HG03097 (cell line): ENCODE measurements around the gene BMPR1A.
"Not testable (repeated sequence)": the region's sequence is repeated elsewhere in the genome, so short reads cannot be mapped to it uniquely, and the experiment has no call there.

Source experiments
- ATAC-seq: cut with Tn5 transposase; IDR thresholded peaks from one replicate; pipeline ENCODE4 v1.9.1; 2021; ENCODE audit not compliant: unreplicated experiment, low FRiP score

The BMPR1A gene

DNA sequence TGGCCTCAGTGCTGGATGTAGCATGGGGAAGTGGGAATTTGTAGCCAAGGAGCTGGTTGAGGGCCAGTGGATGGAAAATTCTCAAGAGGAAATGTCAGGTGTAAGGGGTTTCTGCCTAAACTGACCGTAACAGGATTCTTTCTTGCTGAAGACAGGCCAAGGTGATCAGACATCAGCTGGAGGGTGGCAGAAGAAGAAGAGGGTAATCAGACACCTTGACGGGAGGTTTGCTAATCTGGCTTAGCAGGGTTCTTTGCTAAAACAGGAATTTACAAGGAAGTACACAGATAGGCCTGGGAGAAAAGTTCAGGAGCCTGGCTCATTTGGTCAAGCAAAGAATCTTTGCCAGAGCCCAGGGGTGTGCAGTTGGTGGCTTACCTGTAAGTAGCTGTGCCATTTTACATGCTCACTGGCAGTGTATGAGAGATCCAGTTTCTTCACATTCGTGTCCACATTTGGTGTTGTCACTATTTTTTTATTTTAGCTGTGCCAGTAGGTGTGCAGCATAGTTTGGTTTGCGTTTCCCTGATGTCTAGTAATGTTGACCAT is 73.7 kb downstream of the BMPR1A start:
- no peak for ATAC-seq

DNA sequence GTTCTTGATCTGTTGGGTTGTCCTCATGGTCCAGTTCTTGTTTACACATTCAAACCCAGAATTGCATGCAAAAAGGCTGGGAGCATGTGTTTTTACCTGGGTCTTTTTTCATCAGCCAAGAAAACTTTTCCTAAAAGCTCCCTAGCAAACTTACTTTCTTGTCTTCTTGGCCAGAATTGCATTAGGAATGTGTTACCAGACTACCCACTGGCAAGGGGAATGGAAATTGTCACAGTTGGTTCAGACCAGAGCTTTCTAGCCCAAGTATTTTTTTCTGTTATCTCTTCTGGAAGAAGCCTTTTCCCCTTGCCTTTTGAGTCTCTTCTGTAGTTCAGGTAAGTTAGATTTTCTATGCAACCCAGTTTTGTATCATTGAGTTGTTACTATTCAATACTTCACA is 77.5 kb downstream of the BMPR1A start:
- no peak for ATAC-seq

GRCh38 chr10:86836044-86836443 is 79.6 kb downstream of the BMPR1A start:
- no peak for ATAC-seq

DNA sequence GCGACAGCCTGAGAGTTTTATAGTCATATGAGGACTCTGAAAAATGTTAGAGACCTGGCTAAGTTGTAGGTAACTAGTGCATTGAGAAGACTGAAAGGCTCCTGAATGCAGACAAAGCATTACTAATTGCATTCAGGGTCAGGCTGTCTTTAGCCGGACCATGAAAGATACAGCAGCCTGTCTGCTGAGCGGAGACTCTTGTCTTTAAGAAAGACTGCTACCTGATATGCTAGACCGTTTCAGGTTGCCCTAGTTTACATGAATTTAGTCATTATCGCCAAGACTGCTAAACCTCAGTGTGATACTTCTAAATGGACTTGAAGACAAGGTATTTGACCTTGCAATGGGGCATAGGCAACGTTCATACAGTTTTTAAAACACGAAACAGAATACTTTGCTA is 81.2 kb downstream of the BMPR1A start:
- no peak for ATAC-seq

DNA sequence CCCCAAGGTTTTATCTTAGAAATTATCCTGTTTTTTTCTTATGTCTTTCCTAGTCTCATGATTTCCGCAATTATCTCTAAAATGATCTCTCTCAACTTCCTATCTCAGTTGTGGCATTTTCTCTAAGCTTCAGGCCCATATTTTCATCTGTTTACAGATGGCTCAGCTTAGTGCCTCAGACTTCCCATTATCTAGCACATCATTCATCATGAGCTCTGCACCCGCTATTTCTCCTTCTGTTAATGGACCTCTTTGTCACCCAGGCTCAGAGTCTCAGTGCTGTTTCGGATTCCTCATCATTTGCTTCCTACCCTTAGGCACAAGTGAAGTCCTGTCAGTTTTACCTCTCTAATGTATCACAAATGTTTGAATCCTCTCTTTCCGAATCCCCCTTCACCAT is 84.1 kb downstream of the BMPR1A start:
- no peak for ATAC-seq

DNA sequence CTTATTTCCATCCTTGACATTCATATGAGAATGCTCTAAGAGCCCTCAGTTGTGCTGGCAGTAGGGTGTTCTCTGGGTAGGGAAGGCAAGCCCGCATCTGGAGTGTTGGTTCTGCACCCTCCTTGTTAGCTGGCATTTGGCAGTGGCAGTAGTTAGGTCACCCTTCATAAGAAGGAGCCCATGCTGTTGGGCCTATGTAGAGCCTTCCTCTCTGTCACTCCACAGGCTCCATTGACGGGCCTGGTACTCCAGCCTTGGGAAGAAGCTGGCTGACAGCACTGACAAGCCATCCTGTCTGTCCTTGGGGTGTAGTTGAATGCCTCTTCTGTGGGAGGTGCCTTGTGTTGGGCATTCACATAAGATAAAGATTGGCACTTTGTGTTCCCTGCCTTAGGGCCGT is 89.7 kb downstream of the BMPR1A start:
- ATAC-seq: no peak

DNA sequence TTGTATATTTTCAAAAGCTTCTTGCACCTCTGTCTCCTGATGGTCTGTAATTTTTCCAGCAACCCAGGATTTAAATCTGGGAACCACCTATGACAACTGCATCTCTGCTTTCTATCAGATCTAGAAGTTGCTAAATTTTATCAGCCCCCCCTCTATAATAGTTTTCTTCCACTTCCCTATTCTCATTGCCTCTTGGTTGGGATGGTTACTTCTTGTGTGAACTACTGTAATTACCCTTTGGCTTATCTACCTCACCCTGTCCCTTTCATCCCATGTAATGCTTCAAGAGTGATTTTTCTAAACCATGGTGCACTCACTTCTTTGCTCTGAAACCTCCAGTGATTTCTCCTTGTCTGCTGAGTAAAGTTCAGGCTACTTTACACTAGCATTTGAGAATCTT is 92.3 kb downstream of the BMPR1A start:
- ATAC-seq: no peak

GRCh38 chr10:86849181-86849894 is 92.9 kb downstream of the BMPR1A start:
- ATAC-seq: no peak

DNA sequence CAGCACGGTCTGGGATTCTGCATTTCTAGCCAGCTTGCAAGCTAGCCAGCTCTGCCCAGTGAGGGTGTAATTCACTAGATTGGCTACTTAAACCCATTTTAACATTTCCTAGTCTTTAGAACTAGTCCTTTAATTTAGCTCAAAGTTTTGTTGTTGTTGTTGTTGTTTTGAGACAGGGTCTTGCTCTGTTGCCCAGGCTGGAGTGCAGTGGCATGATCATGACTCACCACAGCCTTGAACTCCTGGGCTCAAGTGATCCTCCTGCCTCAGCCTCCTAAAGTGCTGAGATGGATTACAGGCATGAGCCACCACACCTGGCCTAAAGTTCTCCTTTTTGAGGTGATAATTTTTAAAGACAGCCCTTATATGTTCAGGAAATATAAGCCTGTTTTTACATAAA is 94.1 kb downstream of the BMPR1A start:
- no peak for ATAC-seq

GRCh38 chr10:86851328-86852207 is 95.1 kb downstream of the BMPR1A start:
- ATAC-seq: no peak

GRCh38 chr10:86853582-86853981 is 97.2 kb downstream of the BMPR1A start:
- ATAC-seq: not testable (repeated sequence)

DNA sequence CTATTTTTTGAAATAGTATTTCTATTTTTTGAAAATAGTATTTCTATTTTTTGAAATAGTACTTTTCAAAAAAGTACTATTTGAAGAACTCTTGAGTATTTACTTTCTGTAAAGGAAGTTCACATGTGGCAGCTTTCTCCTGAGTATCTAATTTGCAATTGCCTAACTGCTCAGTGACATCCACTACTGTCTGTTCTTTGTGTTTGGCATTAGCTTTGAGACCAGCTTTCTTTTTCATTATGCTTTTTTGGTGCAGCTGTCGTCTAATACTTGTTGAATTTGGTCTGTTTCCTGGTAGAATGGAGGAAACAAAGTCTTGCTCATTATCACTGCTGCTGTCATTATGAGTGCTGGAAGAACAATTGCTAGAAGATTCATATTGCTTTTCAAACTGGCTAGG is 99.1 kb downstream of the BMPR1A start:
- no peak for ATAC-seq

GRCh38 chr10:86856156-86856555 is 99.7 kb downstream of the BMPR1A start:
- ATAC-seq: no peak

DNA sequence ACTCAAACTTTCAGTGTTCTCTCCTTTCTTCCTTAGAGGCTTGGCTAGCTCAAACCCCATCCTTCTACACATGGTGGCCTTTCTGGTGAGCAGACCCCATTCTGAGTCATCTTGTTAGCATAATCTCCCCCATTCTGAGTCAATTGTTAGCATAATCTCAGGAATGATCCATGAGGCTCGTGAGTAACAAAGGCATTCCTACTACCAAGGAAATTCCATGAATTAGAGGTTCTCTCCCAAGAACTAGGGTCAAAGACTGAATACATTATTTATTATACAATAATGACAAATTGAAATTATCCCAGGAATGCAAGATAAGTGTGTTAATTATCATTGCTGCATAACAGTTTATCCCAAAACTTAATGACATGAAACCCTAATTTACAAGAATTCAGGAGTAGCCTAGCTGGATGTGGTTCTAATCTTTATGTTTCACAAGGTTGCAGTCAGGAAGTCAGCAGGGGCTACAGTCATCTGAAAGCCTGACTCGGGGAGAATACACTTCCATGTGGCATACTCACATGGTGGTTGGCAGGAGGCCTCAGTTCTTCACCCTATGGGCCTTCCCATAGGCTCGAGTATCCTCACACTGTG is 100.8 kb downstream of the BMPR1A start:
- no peak for ATAC-seq

DNA sequence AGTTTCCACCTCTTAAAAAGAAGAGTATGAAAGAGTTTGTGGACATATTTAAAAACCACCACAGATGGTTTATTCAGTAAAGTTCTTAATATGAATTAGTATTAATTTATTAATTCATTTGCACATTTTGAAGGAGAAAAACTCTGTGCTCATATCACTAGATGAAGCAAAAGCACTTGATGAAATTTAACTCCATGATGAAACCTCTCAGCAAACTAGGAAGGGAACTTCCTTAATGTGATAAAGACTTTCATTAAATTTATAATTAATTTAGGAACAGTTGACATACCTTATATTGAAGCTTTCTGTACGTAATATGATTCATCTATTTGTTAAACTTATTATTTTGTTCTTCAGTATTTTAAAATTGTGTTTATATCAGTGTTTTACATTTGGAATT is 101.6 kb downstream of the BMPR1A start:
- ATAC-seq: no peak

GRCh38 chr10:86861351-86861750 is 104.9 kb downstream of the BMPR1A start:
- ATAC-seq: no peak

GRCh38 chr10:86862373-86862772 is 106.0 kb downstream of the BMPR1A start:
- ATAC-seq: no peak

GRCh38 chr10:86862786-86863483 is 106.5 kb downstream of the BMPR1A start:
- no peak for ATAC-seq

- ATAC-seq: no peak
These were observed 107.0 kb downstream of the BMPR1A start for GRCh38 chr10:86863484-86863842.

GRCh38 chr10:86865011-86865811 is 108.8 kb downstream of the BMPR1A start:
- ATAC-seq: not testable (repeated sequence)
